CD4-positive, alpha-beta T cell treated with Interleukin-6 at 100 ng/mL for 8 hours (primary cell): ENCODE data around the gene PAN3.
"Not testable (repeated sequence)": the region's sequence is repeated elsewhere in the genome, so short reads cannot be mapped to it uniquely, and the experiment has no call there.

Experiments
- DNase-seq: peaks from one replicate; pipeline ENCODE4 v3.0.0-alpha.2; 2020; ENCODE audit warnings: mixed read lengths, low spot score

The PAN3 gene

GRCh38 chr13:28138756-28139470, 568 bp downstream of the PAN3 start:
- DNase-seq = peak; percentile 89

GRCh38 chr13:28140433-28141125, 2.2 kb downstream of the PAN3 start:
- no peak for DNase-seq

- DNase-seq = not testable (repeated sequence)
Observed at GRCh38 chr13:28141542-28141941, 3.2 kb downstream of the PAN3 start.

- DNase-seq = no peak
Observed at GRCh38 chr13:28145049-28145448, 6.7 kb downstream of the PAN3 start.

GRCh38 chr13:28147495-28147894, 9.2 kb downstream of the PAN3 start:
- DNase-seq = no peak

- no peak for DNase-seq
Observed at GRCh38 chr13:28159057-28159456, 20.7 kb downstream of the PAN3 start.

GRCh38 chr13:28161370-28161769, 23.0 kb downstream of the PAN3 start:
- no peak for DNase-seq

- DNase-seq = no peak
Observed at GRCh38 chr13:28163587-28163986, 25.2 kb downstream of the PAN3 start.

- no peak for DNase-seq
Observed at GRCh38 chr13:28166257-28166656, 27.9 kb downstream of the PAN3 start.

- no peak for DNase-seq
Observed at GRCh38 chr13:28171266-28171665, 32.9 kb downstream of the PAN3 start.

- DNase-seq = no peak
Observed at GRCh38 chr13:28172947-28173346, 34.6 kb downstream of the PAN3 start.

- DNase-seq = no peak
Observed at GRCh38 chr13:28173793-28174192, 35.4 kb downstream of the PAN3 start.

- no peak for DNase-seq
Observed at GRCh38 chr13:28177327-28177726, 39.0 kb downstream of the PAN3 start.

- no peak for DNase-seq
Observed at GRCh38 chr13:28177877-28178276, 39.5 kb downstream of the PAN3 start.

GRCh38 chr13:28179974-28180373, 41.6 kb downstream of the PAN3 start:
- no peak for DNase-seq

GRCh38 chr13:28181413-28181812, 43.1 kb downstream of the PAN3 start:
- DNase-seq = no peak

- DNase-seq = no peak
Observed at GRCh38 chr13:28185256-28185655, 46.9 kb downstream of the PAN3 start.

- DNase-seq = no peak
Observed at GRCh38 chr13:28199089-28199488, 60.7 kb downstream of the PAN3 start.

- DNase-seq = no peak
Observed at GRCh38 chr13:28204043-28204442, 65.7 kb downstream of the PAN3 start.

GRCh38 chr13:28204690-28205443, 66.5 kb downstream of the PAN3 start:
- DNase-seq = no peak

GRCh38 chr13:28218679-28219078, 80.3 kb downstream of the PAN3 start:
- no peak for DNase-seq

GRCh38 chr13:28219408-28220099, 81.2 kb downstream of the PAN3 start:
- DNase-seq = no peak
